ENCODE measurements around the gene CPZ. TPM values are rescaled to one million over a fixed set of nuclear protein-coding genes. Genes with fewer than 3 reads are reported as not detected.
A peak's percentile ranks its signal among the peaks of the same experiment; 100 is the strongest.

Gene CPZ
- total and polyA plus RNA-seq, 11 donors, result 0.13 to 4.8 (median 0.26) TPM; not detected in 2

DNA sequence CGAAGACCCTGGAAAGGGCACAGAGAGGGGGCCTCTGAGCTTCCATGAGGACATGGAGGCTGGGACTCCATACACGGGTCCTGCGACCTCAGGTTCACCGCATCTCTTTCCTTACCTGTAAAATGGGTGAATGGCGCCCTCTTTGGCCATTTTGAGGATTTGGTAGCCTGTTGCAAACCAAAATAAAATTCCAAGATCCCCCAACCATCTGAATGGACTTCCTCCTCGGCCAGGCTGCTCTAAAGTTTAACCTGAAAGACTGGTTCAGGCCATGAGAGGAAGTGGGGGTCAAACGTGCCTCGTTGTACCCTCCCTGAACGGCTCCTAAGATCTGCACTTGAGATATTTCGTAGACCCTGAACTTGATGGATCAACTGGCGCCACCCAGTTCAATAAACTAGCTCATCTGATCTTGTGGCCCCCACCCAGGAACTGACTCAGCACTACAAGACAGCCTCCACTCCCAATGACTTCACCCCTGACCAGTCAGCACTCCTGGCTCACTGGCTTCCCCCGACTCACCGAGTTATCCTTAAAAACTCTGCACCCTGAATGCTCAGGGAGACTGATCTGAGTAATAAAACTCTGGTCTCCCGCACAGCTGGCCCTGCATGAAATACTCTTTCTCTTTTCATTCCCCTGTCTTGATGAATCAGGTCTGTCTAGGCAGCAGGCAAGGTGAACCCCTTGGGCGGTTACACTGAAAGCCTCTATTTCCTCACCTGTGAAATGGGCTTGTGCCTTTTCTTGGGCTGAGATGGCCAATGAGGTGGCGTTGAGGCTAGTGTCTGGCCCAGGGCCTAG is 45.3 kb upstream of the CPZ start:
- H3K4me1 ChIP-seq, result no peaks in the 10 kb centered on the region
- intact Hi-C loops (cut with DNase I), result loop anchor here in 1 of 10 donors (5.0 kb wide), 1 partner anchor 80 kb away; no protein-coding TSS in a partner anchor
- TF ChIP-seq, protein P1, sequence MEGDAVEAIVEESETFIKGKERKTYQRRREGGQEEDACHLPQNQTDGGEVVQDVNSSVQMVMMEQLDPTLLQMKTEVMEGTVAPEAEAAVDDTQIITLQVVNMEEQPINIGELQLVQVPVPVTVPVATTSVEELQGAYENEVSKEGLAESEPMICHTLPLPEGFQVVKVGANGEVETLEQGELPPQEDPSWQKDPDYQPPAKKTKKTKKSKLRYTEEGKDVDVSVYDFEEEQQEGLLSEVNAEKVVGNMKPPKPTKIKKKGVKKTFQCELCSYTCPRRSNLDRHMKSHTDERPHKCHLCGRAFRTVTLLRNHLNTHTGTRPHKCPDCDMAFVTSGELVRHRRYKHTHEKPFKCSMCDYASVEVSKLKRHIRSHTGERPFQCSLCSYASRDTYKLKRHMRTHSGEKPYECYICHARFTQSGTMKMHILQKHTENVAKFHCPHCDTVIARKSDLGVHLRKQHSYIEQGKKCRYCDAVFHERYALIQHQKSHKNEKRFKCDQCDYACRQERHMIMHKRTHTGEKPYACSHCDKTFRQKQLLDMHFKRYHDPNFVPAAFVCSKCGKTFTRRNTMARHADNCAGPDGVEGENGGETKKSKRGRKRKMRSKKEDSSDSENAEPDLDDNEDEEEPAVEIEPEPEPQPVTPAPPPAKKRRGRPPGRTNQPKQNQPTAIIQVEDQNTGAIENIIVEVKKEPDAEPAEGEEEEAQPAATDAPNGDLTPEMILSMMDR (IDR thresholded peaks at IDR 0.05), result peak in 7 of 12 donors; percentile 6 to 33 (median 21)
- no peak for TF ChIP-seq POLR2A (IDR thresholded peaks at IDR 0.05)

DNA sequence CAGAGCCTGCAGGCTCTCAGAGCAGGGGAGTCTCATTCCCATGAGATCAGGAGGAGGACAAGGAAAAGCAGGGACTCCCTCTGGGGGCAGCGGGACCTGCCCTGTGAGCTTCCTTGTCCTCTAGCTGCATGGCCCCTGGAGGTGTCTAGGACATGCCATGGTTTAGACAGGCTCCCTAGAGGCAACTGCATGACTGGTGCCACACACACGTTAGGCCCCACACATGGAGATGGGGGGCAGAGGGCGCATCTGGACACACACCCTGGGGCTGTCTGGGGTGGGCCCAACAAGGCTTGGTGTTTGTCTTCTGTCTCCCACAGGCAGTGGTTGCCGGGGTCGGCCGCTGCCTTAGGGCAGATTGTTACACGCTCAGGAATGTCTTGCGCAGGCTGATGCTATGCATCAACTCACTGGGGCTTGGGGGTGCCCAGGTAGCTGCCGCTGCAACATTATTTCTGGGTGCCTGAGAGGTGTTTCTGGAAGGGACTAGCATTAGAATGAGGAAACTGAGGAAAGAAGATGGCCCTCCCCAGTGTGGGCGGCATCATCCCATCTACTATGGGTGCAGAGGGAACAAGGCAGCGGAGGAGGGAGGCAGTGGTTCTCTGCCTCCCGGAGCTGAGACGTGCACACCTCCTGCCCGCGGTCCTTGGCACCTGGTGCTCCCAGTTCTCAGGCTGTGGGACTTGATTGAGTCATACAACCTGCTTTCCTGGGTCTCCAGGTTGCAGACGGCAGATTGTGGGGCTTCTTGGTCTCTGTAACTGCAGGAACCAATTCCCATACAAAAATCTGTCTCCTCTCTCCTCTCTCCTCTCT is 44.4 kb upstream of the CPZ start:
- Histone ChIP-seq H3K27me3 (peaks cover 0 to 10% (median 0%) of the 10 kb centered on the region in 9 donors), H3K4me1 (no peaks in the 10 kb centered on the region), H3K9me3 (no peaks in the 10 kb centered on the region), H3K36me3 (no peaks in the 10 kb centered on the region), H3K4me3 (no peak overlapping the region), H3K27ac (no peak overlapping the region)
- DNase-seq (no peak), ATAC-seq (no peak)
- intact Hi-C loops (cut with DNase I), result loop anchor here in 1 of 10 donors (5.0 kb wide), 1 partner anchor 81 kb away; no protein-coding TSS in a partner anchor
- TF ChIP-seq, protein P1 (IDR thresholded peaks at IDR 0.05), result no peak
- no peak for TF ChIP-seq POLR2A (IDR thresholded peaks at IDR 0.05)
- 82 to 94% (median 88%) methylated on average over 11 to 16 of the region's 16 CpGs for WGBS, 4 donors

More for the DNA sequence above, 45.3 kb upstream of the CPZ start:
- Histone ChIP-seq H3K27ac (no peak overlapping the region), H3K9me3 (no peaks in the 10 kb centered on the region), H3K4me3 (no peak overlapping the region), H3K27me3 (peaks cover 0 to 5% (median 0%) of the 10 kb centered on the region in 9 donors), H3K36me3 (no peaks in the 10 kb centered on the region)
- peak in 1 of 5 donors; percentile 16 for DNase-seq
- ATAC-seq, result no peak
- 61 to 68% (median 65%) methylated on average over 16 of the region's 16 CpGs for WGBS, 4 donors

DNA sequence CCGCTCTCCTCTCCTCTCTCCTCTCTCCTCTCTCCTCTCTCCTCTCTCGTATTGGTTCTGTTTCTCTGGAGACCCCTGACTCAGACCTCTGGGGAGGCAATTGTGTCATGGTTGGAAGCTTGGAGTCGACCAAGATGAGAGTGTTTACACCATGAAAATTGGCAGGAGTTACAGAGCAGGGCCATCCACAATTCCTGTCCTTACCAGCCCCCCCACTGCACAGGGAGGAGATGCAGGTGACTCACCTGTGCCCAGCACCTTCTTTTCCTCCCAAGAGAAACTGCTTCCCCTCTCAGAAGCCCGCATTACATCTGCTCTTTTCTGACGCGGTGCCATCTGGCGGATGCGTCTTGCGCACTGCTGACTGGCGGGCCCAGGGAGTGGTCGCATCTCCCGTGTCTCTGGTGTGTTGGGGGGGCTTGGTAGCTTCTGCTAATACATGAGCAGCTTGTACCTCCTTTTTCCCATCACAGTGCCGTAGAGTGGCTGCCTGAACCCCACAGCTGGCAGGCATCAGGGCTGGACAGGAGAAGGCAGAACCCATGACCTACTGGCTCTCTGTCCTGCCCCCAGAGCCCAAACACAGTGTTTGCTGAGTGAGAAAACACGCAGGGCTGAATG is 43.7 kb upstream of the CPZ start:
- H3K4me3 ChIP-seq, result no peak overlapping the region
- no peaks in the 10 kb centered on the region for H3K9me3 ChIP-seq
- intact Hi-C loops (cut with DNase I), result loop anchor here in 1 of 10 donors (5.0 kb wide), 1 partner anchor 82 kb away; no protein-coding TSS in a partner anchor
- peaks cover 0 to 11% (median 0%) of the 10 kb centered on the region in 9 donors for H3K27me3 ChIP-seq
- 78 to 82% (median 80%) methylated on average over 11 to 14 of the region's 14 CpGs for WGBS, 4 donors
- no peak for ATAC-seq
- H3K4me1 ChIP-seq, result no peaks in the 10 kb centered on the region
- no peak for DNase-seq
- H3K36me3 ChIP-seq, result no peaks in the 10 kb centered on the region
- TF ChIP-seq POLR2A (IDR thresholded peaks at IDR 0.05), result no peak
- TF ChIP-seq, protein P1 (IDR thresholded peaks at IDR 0.05), result no peak
- no peak overlapping the region for H3K27ac ChIP-seq

Measured in heart left ventricle (tissue), 16 donors.